Fibroblast of lung (primary cell): ENCODE measurements around the gene SORCS2.

ENCODE experiments used
- EZH2 ChIP-seq: IDR thresholded peaks from 2 replicates; pipeline ENCODE4 v1.5.1; 2012; ENCODE audit warnings: low read length, control low read depth, mild to moderate bottlenecking; ENCODE audit errors: missing control alignments
- TF ChIP-seq, protein P1 (sequence below), 2 donors: IDR thresholded peaks in 1 of 2; conservative IDR thresholded peaks in 1 of 2; 1 replicate in 1 of 2; 2 replicates in 1 of 2; pipeline ENCODE4 v1.5.1; 2011 to 2012; ENCODE audit warnings: low read length in 2 of 2, control low read depth in 1 of 2, inconsistent platforms in 1 of 2, low read depth in 1 of 2, mild to moderate bottlenecking in 1 of 2

DNA sequence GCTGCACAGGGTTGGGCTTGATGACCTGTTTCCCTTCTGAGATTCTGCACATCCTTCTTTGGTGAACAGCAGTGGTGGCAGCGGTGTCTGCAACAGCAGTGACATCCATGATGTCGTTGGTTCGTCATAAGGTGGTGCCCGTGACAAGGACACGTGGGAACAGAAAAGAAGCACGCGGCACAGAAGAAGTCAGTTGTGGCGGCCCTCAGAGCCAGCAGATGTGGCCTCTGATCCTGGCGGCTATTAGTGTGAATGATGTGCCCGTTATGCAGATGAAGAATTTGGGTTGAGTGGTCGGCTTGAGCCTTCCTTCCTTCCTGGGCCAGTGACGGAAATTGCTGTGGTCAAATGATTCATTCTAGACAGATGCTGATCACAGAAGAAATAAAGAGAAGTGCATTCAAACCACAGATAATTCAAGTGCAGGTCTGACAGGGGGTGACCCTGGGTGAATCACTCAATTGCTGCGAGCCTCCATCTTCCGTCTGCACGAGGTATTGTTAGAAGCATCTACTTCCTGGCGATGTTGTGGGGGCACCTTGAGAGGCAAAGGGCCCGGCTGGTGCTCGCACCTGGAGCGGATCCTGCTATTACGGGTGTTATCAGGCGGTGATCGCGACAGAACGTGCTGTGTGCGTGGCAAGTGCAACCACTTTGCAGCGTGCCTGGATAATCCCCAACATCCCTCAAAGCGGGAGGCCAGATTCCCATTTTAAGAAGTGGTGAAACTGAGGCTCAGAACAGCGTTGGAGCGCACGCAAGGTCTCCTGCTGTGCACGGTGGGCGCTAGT lies 457.6 kb downstream of the SORCS2 start:
- TF ChIP-seq, protein P1, sequence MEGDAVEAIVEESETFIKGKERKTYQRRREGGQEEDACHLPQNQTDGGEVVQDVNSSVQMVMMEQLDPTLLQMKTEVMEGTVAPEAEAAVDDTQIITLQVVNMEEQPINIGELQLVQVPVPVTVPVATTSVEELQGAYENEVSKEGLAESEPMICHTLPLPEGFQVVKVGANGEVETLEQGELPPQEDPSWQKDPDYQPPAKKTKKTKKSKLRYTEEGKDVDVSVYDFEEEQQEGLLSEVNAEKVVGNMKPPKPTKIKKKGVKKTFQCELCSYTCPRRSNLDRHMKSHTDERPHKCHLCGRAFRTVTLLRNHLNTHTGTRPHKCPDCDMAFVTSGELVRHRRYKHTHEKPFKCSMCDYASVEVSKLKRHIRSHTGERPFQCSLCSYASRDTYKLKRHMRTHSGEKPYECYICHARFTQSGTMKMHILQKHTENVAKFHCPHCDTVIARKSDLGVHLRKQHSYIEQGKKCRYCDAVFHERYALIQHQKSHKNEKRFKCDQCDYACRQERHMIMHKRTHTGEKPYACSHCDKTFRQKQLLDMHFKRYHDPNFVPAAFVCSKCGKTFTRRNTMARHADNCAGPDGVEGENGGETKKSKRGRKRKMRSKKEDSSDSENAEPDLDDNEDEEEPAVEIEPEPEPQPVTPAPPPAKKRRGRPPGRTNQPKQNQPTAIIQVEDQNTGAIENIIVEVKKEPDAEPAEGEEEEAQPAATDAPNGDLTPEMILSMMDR (conservative IDR thresholded peaks at IDR 0.05 in 1 of 2, IDR thresholded peaks at IDR 0.05 in 1 of 2; ENCODE audit: low read depth in 1 of 2, low read length in 2 of 2) = no peak
- TF ChIP-seq EZH2 = no peak
